ENCODE measurements around the gene IFNL4.

The IFNL4 gene

DNA sequence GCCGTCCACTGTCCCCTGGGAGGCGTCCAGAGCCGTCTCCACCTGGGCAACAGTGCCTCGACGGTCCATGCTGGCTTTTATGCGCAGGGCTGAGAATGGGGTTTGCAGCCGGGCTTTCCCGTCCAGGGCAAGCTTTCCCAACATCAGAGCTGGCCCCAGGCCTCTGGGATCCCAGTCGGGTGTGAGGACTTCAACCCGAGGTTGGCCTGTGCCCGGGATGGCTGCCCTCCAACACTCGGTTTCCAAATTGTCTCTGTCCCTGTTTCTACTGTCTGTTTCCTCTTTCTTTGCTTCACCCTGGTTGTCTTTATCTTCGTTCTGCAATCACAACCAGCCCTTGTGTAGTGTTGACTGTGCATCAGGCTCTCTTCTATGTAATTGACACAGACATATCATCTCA lies at the start of gene IFNL4:
TSS of gene IFNL4 (minus strand) at position 51 of the 400 bp plus-strand sequence.
- Histone ChIP-seq H3K27me3 (ENCODE audit: insufficient read depth, low read length) (no peaks in the 10 kb centered on the region; the same call in 1 of the 2 replicates), H3K27ac (ENCODE audit: low read depth, low read length, poor library complexity, severe bottlenecking) (no peak within 1 kb of the TSS), H3K9me2 (ENCODE audit: low read depth, low read length) (no peaks in the 10 kb centered on the region), H3K79me2 (ENCODE audit: insufficient read depth, low read length) (no peaks in the 10 kb centered on the region), H3K4me1 (ENCODE audit: insufficient read depth, low read length, severe bottlenecking) (no peaks in the 10 kb centered on the region), H3K9ac (ENCODE audit: low read length) (no peak within 1 kb of the TSS), H3K9me3 (ENCODE audit: low read length) (no peaks in the 10 kb centered on the region), H3F3A (ENCODE audit: insufficient read depth, low read length) (no peaks in the 10 kb centered on the region), H3K4me3 (ENCODE audit: low read depth, low read length, poor library complexity, severe bottlenecking) (no peak within 1 kb of the TSS), H2AFZ (ENCODE audit: low read length) (no peak within 1 kb of the TSS), H4K20me1 (ENCODE audit: insufficient read depth, low read length) (no peaks in the 10 kb centered on the region), H3K36me3 (ENCODE audit: insufficient read depth, low read length) (no peaks in the 10 kb centered on the region), H3K4me2 (ENCODE audit: low read length) (no peak within 1 kb of the TSS)
- TF ChIP-seq, protein P1, sequence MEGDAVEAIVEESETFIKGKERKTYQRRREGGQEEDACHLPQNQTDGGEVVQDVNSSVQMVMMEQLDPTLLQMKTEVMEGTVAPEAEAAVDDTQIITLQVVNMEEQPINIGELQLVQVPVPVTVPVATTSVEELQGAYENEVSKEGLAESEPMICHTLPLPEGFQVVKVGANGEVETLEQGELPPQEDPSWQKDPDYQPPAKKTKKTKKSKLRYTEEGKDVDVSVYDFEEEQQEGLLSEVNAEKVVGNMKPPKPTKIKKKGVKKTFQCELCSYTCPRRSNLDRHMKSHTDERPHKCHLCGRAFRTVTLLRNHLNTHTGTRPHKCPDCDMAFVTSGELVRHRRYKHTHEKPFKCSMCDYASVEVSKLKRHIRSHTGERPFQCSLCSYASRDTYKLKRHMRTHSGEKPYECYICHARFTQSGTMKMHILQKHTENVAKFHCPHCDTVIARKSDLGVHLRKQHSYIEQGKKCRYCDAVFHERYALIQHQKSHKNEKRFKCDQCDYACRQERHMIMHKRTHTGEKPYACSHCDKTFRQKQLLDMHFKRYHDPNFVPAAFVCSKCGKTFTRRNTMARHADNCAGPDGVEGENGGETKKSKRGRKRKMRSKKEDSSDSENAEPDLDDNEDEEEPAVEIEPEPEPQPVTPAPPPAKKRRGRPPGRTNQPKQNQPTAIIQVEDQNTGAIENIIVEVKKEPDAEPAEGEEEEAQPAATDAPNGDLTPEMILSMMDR (IDR thresholded peaks at IDR 0.05; ENCODE audit: low read length): no peak
- no peak for TF ChIP-seq EZH2 (IDR thresholded peaks at IDR 0.05; ENCODE audit: borderline replicate concordance, low read length)

DNA sequence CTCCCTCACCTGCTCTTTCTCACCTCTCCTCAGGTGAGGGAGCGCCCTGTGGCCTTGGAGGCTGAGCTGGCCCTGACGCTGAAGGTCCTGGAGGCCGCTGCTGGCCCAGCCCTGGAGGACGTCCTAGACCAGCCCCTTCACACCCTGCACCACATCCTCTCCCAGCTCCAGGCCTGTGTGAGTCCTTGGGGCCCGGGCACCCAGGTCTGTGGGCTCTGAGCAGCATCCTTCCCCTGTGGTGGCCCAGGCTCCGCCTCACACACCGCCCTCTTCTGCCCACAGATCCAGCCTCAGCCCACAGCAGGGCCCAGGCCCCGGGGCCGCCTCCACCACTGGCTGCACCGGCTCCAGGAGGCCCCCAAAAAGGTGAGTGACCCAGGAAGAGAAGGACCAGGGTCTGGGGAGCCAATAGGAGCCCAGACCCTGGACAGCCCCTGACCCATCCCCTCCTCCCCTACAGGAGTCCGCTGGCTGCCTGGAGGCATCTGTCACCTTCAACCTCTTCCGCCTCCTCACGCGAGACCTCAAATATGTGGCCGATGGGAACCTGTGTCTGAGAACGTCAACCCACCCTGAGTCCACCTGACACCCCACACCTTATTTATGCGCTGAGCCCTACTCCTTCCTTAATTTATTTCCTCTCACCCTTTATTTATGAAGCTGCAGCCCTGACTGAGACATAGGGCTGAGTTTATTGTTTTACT lies 49.4 kb upstream of the IFNL4 start:
- Histone ChIP-seq H2AFZ (ENCODE audit: low read length) (no peak overlapping the region), H3K27ac (ENCODE audit: low read depth, low read length, poor library complexity, severe bottlenecking) (no peak overlapping the region), H3K4me3 (ENCODE audit: low read depth, low read length, poor library complexity, severe bottlenecking) (no peak overlapping the region), H4K20me1 (ENCODE audit: insufficient read depth, low read length) (no peaks in the 10 kb centered on the region), H3K4me1 (ENCODE audit: insufficient read depth, low read length, severe bottlenecking) (no peaks in the 10 kb centered on the region), H3K9me3 (ENCODE audit: low read length) (no peaks in the 10 kb centered on the region), H3F3A (ENCODE audit: insufficient read depth, low read length) (no peaks in the 10 kb centered on the region), H3K36me3 (ENCODE audit: insufficient read depth, low read length) (no peaks in the 10 kb centered on the region), H3K9ac (ENCODE audit: low read length) (no peak overlapping the region), H3K9me2 (ENCODE audit: low read depth, low read length) (no peaks in the 10 kb centered on the region), H3K27me3 (ENCODE audit: insufficient read depth, low read length) (no peaks in the 10 kb centered on the region), H3K79me2 (ENCODE audit: insufficient read depth, low read length) (no peaks in the 10 kb centered on the region), H3K4me2 (ENCODE audit: low read length) (no peak overlapping the region)
- TF ChIP-seq, protein P1 (IDR thresholded peaks at IDR 0.05; ENCODE audit: low read length): no peak

DNA sequence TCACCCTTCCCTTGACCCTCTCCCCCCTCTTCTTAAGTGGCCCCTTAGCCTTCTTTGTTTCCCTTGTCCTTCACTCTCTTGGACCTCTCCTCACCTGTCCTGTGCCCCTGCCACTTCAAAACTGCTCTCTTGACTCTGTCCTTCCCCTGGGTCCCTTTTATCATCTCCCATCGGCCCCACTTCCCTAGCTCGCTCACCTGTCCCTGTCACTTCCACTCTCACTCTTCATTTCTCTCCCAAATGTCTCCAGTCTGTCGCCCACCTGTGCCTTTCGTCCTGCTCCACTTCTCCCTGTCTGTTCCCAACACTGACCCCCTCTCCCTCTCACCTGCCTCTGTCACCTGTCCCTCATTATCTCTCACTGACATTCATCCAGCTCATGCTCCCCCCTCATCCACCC lies 48.2 kb upstream of the IFNL4 start:
- H2AFZ ChIP-seq (ENCODE audit: low read length): no peak overlapping the region
- H3K9ac ChIP-seq (ENCODE audit: low read length): no peak overlapping the region
- H3F3A ChIP-seq (ENCODE audit: insufficient read depth, low read length): no peaks in the 10 kb centered on the region
- no peaks in the 10 kb centered on the region for H3K4me1 ChIP-seq (ENCODE audit: insufficient read depth, low read length, severe bottlenecking)
- no peaks in the 10 kb centered on the region for H4K20me1 ChIP-seq (ENCODE audit: insufficient read depth, low read length)
- H3K9me2 ChIP-seq (ENCODE audit: low read depth, low read length): no peaks in the 10 kb centered on the region
- TF ChIP-seq, protein P1 (IDR thresholded peaks at IDR 0.05; ENCODE audit: low read length): no peak
- no peak for TF ChIP-seq EZH2 (IDR thresholded peaks at IDR 0.05; ENCODE audit: borderline replicate concordance, low read length)
- H3K27ac ChIP-seq (ENCODE audit: low read depth, low read length, poor library complexity, severe bottlenecking): no peak overlapping the region
- no peaks in the 10 kb centered on the region for H3K36me3 ChIP-seq (ENCODE audit: insufficient read depth, low read length)
- no peaks in the 10 kb centered on the region for H3K9me3 ChIP-seq (ENCODE audit: low read length)
- no peaks in the 10 kb centered on the region for H3K27me3 ChIP-seq (ENCODE audit: insufficient read depth, low read length)
- H3K4me2 ChIP-seq (ENCODE audit: low read length): no peak overlapping the region
- H3K4me3 ChIP-seq (ENCODE audit: low read depth, low read length, poor library complexity, severe bottlenecking): no peak overlapping the region
- H3K79me2 ChIP-seq (ENCODE audit: insufficient read depth, low read length): no peaks in the 10 kb centered on the region

All from OCI-LY1 (cell line).